Lung (tissue), 12 donors: ENCODE measurements around the gene NFASC. TPM values are rescaled to one million over a fixed set of nuclear protein-coding genes. Genes with fewer than 3 reads are reported as not detected.

Experiments
- ATAC-seq: fragments of 200-7000 bp; cut with Tn5 transposase; one replicate; pipeline ENCODE4 v1.9.1; 2020; ENCODE audit warnings: moderate number of reproducible peaks; ENCODE audit not compliant: insufficient read depth, low FRiP score
- DNase-seq, 3 donors: peaks; one replicate each; pipeline ENCODE4 v3.0.0-alpha.2; 2013 to 2017
- H3K27ac ChIP-seq, 2 donors: one replicate each; pipeline ENCODE4 v1.5.1; 2013; ENCODE audit warnings: mild to moderate bottlenecking in 2 of 2, moderate library complexity in 2 of 2, control low read depth in 1 of 2, inconsistent platforms in 1 of 2, low read depth in 1 of 2, low read length in 1 of 2
- H3K27me3 ChIP-seq, 3 donors: one replicate each; pipeline ENCODE4 v1.5.1; 2013; ENCODE audit warnings: low read length in 2 of 3; ENCODE audit not compliant: control insufficient read depth in 3 of 3, insufficient read depth in 3 of 3
- H3K36me3 ChIP-seq, 4 donors: one replicate each; pipeline ENCODE4 v1.5.1; 2013; ENCODE audit warnings: low read length in 4 of 4, mild to moderate bottlenecking in 1 of 4, moderate library complexity in 1 of 4; ENCODE audit not compliant: control insufficient read depth in 4 of 4, insufficient read depth in 4 of 4
- H3K4me1 ChIP-seq, 5 donors: one replicate each; pipeline ENCODE4 v1.5.1; 2013; ENCODE audit warnings: low read length in 5 of 5, mild to moderate bottlenecking in 2 of 5, moderate library complexity in 1 of 5; ENCODE audit not compliant: control insufficient read depth in 5 of 5, insufficient read depth in 5 of 5
- H3K4me3 ChIP-seq: one replicate; pipeline ENCODE4 v1.5.1; 2013; ENCODE audit warnings: mild to moderate bottlenecking, control low read depth, moderate library complexity
- H3K9ac ChIP-seq, 2 donors: one replicate each; pipeline ENCODE4 v1.5.1; 2013; ENCODE audit warnings: low read length in 2 of 2, control low read depth in 1 of 2; ENCODE audit not compliant: insufficient read depth in 1 of 2
- H3K9me3 ChIP-seq, 4 donors: one replicate each; pipeline ENCODE4 v1.5.1; 2013; ENCODE audit warnings: low read length in 3 of 4, mild to moderate bottlenecking in 1 of 4, moderate library complexity in 1 of 4; ENCODE audit not compliant: control insufficient read depth in 4 of 4, insufficient read depth in 3 of 4
- CTCF ChIP-seq: IDR thresholded peaks from 2 replicates; pipeline ENCODE4 v1.5.1; 2012; ENCODE audit warnings: mild to moderate bottlenecking; ENCODE audit errors: control extremely low read depth, extremely low read depth
- WGBS, 2 donors: extraction: QIAGEN DNeasy Blood & Tissue Kit; methylation state at CpG; one replicate each; pipeline ENCODE4 v1.1.7; 2013; 5-methylcytosine and 5-hydroxymethylcytosine counted together
- polyA plus RNA-seq, 2 donors: library from polyadenylated mRNA; stranded (reverse); fragments of 200-250 nt; gene quantifications; one replicate each; pipeline ENCODE4 v1.2.1, GENCODE V29; 2013
- total RNA-seq, 2 donors: library from RNA; depleted of rRNA in 1 of 2; stranded (reverse); fragments of >200 nt in 1 of 2; gene quantifications; one replicate each; pipeline ENCODE4 v1.2.1, GENCODE V29; 2014 to 2021
- donor health status: control.
- donor health status: control.
- donor health status: Bipolar disorder and iron deficiency.
- donor health status: healthy.
- donor health status: DM: yes; HTN: yes; CAD: no.

Gene NFASC
- total and polyA plus RNA-seq, 4 donors = 1.8 to 11.2 (median 3.8) TPM

- H3K4me1 ChIP-seq = peaks cover 0 to 4% (median 0%) of the 10 kb centered on the region in 5 donors
- H3K27ac ChIP-seq = no peak overlapping the region
- H3K9ac ChIP-seq = no peak overlapping the region
- DNase-seq = peak; percentile 58 to 64 (median 61)
- no peaks in the 10 kb centered on the region for H3K36me3 ChIP-seq
- ATAC-seq = no peak
- H3K27me3 ChIP-seq = peaks cover 0 to 14% (median 4%) of the 10 kb centered on the region in 3 donors
- H3K4me3 ChIP-seq = no peak overlapping the region
- H3K9me3 ChIP-seq = no peaks in the 10 kb centered on the region
- TF ChIP-seq CTCF = peak; percentile 41
- WGBS, 2 donors = 29 to 31% methylated on average over 15 of the region's 15 CpGs
Observed at GRCh38 chr1:204941421-204942338, 71.0 kb downstream of the NFASC start.

DNA sequence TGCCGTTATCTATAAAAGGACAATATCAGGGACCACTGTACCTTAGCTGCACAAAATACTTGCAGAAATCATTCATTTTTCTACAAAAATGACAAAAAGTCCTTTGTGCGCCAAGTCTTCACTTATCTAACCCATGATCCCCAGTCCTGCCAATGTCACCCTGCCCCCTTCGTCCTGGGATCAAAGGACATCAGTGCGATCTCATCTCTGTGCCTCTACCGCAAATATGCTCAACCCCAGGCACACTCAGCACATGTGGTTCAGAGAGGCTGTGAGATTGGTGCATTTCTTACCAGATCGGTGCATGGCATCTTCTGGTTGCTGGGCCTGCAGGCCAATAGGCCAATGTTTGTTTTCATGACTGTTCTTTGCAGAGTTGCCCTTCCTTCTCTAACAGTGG is 72.8 kb downstream of the NFASC start:
- no peak overlapping the region for H3K27ac ChIP-seq
- DNase-seq (no peak), ATAC-seq (no peak)
- H3K4me1 ChIP-seq = peaks cover 0 to 4% (median 0%) of the 10 kb centered on the region in 5 donors
- peaks cover 0 to 17% (median 4%) of the 10 kb centered on the region in 3 donors for H3K27me3 ChIP-seq
- TF ChIP-seq CTCF = no peak
- no peaks in the 10 kb centered on the region for H3K36me3 ChIP-seq
- no peaks in the 10 kb centered on the region for H3K9me3 ChIP-seq
- 73 to 88% methylated on average over 6 of the region's 6 CpGs for WGBS, 2 donors
- no peak overlapping the region for H3K4me3 ChIP-seq
- H3K9ac ChIP-seq = no peak overlapping the region

DNA sequence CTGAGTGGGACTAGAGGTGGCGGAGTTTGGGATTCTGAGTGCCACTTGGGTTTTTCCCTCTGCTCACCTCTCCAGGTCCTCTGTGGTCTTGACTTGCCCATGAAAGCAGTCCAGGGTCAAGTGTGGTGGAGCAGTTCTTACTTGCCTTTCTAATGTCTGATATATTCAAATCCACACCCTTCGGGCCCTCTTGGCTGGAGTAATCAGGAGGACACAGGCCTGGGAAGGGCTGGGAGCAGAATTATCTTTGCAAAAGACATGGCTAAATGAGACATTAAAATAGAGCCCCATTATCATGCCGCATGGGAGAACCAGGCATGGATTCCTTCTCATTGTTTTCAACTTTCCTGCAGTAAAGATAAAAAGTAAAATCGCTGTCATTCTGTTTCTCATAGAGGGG is 74.0 kb downstream of the NFASC start:
- no peak for DNase-seq
- Histone ChIP-seq H3K9ac (no peak overlapping the region), H3K4me1 (peaks cover 0 to 4% (median 0%) of the 10 kb centered on the region in 5 donors), H3K9me3 (no peaks in the 10 kb centered on the region), H3K36me3 (no peaks in the 10 kb centered on the region), H3K4me3 (no peak overlapping the region), H3K27ac (no peak overlapping the region), H3K27me3 (peaks cover 0 to 13% (median 4%) of the 10 kb centered on the region in 3 donors)
- WGBS, 2 donors = 87 to 90% methylated on average over 4 of the region's 4 CpGs
- ATAC-seq = no peak
- TF ChIP-seq CTCF = no peak
